GM12878 (cell line): ENCODE results near the gene LIMK1. TPM values are rescaled to one million over a fixed set of nuclear protein-coding genes. Genes with fewer than 3 reads are reported as not detected.

Experiments
- ATAC-seq: fragments of 200-7000 bp; cut with Tn5 transposase; 3 replicates; pipeline ENCODE4 v1.9.1; 2020; ENCODE audit warnings: mild to moderate bottlenecking, moderate library complexity
- BruUV-seq: library from RNA; stranded (reverse); fragments of 400-500 nt; replicated peaks from 2 replicates; lab custom pipeline; 2021; lab: Mats Ljungman, UMichigan
- CTCF ChIA-PET: fragments of 300-600 bp; sonication (Branson Sonifier 250); formaldehyde crosslinking; extraction: SDS; loops from one replicate; lab custom pipeline; 2021; ENCODE audit warnings: inconsistent platforms; lab: Yijun Ruan, JAX
- POLR2A ChIA-PET: fragments of 350-600 bp; formaldehyde crosslinking; extraction: SDS; loops from one replicate; lab custom pipeline; 2021; ENCODE audit warnings: inconsistent platforms; lab: Charles Lee
- RAD21 ChIA-PET: fragments of 300-600 bp; sonication (Branson Sonifier 250); formaldehyde crosslinking; loops from one replicate; lab custom pipeline; 2023; ENCODE audit warnings: antibody characterized with exemption; ENCODE audit not compliant: unreplicated experiment; lab: Charles Lee
- SMC1A ChIA-PET: fragments of 300-600 bp; sonication (Branson Sonifier 250); formaldehyde crosslinking; loops from one replicate; lab custom pipeline; 2023; ENCODE audit not compliant: unreplicated experiment, uncharacterized antibody; lab: Charles Lee
- DNase-seq: peaks from one replicate; pipeline ENCODE4 v3.0.0-alpha.2; 2011; ENCODE audit warnings: low read depth, low spot score
- FAIRE-seq: peaks from 3 replicates; lab custom pipeline; 2011; peaks lifted over from hg19 to GRCh38; lab: Jason Lieb, UNC
- H2AFZ ChIP-seq: 2 replicates; pipeline ENCODE4 v1.6.0; 2011; ENCODE audit warnings: low read depth, low read length, control low read depth; ENCODE audit not compliant: control insufficient read depth
- H3K27ac ChIP-seq: 2 replicates; pipeline ENCODE4 v1.5.1; 2011; ENCODE audit warnings: control low read depth; ENCODE audit not compliant: control insufficient read depth, insufficient read depth
- H3K27me3 ChIP-seq, 2 experiments: replicated peaks in 1 of 2; 2 replicates each; pipeline versions ENCODE4 v1.6.0 to v1.6.1; 2011; ENCODE audit warnings: low read length in 1 of 2; ENCODE audit not compliant: control insufficient read depth in 2 of 2, insufficient read depth in 2 of 2
- H3K36me3 ChIP-seq, 2 experiments: 2 replicates each; pipeline ENCODE4 v1.5.1; 2011; ENCODE audit warnings: low read length in 1 of 2; ENCODE audit not compliant: control insufficient read depth in 2 of 2, insufficient read depth in 2 of 2
- H3K4me1 ChIP-seq: 2 replicates; pipeline ENCODE4 v1.6.1; 2011; ENCODE audit warnings: mild to moderate bottlenecking, low read length, moderate library complexity, mixed read lengths; ENCODE audit not compliant: control insufficient read depth, insufficient read depth
- H3K4me2 ChIP-seq: 2 replicates; pipeline ENCODE4 v1.6.0; 2011; ENCODE audit warnings: control low read depth; ENCODE audit not compliant: control insufficient read depth, insufficient read depth
- H3K4me3 ChIP-seq: fragments of 200-600 bp; sonication (generic); 2 replicates; pipeline ENCODE4 v1.5.1; 2016
- H3K79me2 ChIP-seq: 2 replicates; pipeline ENCODE4 v1.6.0; 2011; ENCODE audit warnings: low read length; ENCODE audit not compliant: control insufficient read depth, insufficient read depth
- H3K9ac ChIP-seq: 2 replicates; pipeline ENCODE4 v1.8.0; 2011; ENCODE audit warnings: low read length, control low read depth, mixed read lengths; ENCODE audit not compliant: control insufficient read depth, insufficient read depth
- H3K9me3 ChIP-seq: replicated peaks from 3 replicates; pipeline ENCODE4 v1.5.1; 2011; ENCODE audit warnings: mild to moderate bottlenecking, low read length; ENCODE audit not compliant: control insufficient read depth, insufficient read depth
- H4K20me1 ChIP-seq: 2 replicates; pipeline ENCODE4 v1.6.0; 2011; ENCODE audit not compliant: control insufficient read depth, insufficient read depth
- CBX5 ChIP-seq: sonication (generic); IDR thresholded peaks from 2 replicates; pipeline ENCODE4 v1.6.1; 2016; ENCODE audit warnings: low read depth, moderate library complexity, mild to moderate bottlenecking, inconsistent platforms
- FOXM1 ChIP-seq: IDR thresholded peaks from 2 replicates; pipeline ENCODE4 v1.6.1; 2012; ENCODE audit warnings: low read depth, mild to moderate bottlenecking, inconsistent platforms, low read length, moderate library complexity
- KLF5 ChIP-seq: fragments of 450-650 bp; IDR thresholded peaks from 2 replicates; pipeline ENCODE4 v1.6.1; 2014; ENCODE audit warnings: mild to moderate bottlenecking; ENCODE audit not compliant: partially characterized antibody
- SMAD1 ChIP-seq: fragments of 450-650 bp; IDR thresholded peaks from 2 replicates; pipeline ENCODE4 v1.6.1; 2018; ENCODE audit warnings: mild to moderate bottlenecking, low read depth; ENCODE audit not compliant: partially characterized antibody
- SMARCA5 ChIP-seq: fragments of 450-650 bp; IDR thresholded peaks from 2 replicates; pipeline ENCODE4 v1.6.1; 2017; ENCODE audit warnings: mild to moderate bottlenecking
- SUPT20H ChIP-seq: IDR thresholded peaks from 2 replicates; pipeline ENCODE4 v1.6.1; 2011; ENCODE audit warnings: low read depth, mild to moderate bottlenecking, low read length, moderate library complexity, borderline replicate concordance; ENCODE audit not compliant: control insufficient read depth
- TCF7 ChIP-seq: IDR thresholded peaks from 2 replicates; pipeline ENCODE4 v1.6.1; 2014; ENCODE audit warnings: antibody characterized with exemption, borderline replicate concordance
- WGBS: methylation state at CpG from one replicate; pipeline ENCODE4 v1.1.6; 2016; ENCODE audit warnings: low lambda C conversion rate; ENCODE audit not compliant: insufficient replicate concordance, insufficient coverage; ENCODE audit errors: missing lambda C conversion rate; 5-methylcytosine and 5-hydroxymethylcytosine counted together
- in situ Hi-C: fragments of 300-500 bp; cut with MboI; formaldehyde crosslinking; loops from 9 replicates; pipeline ENCODE4 v1.14.3; 2018; ENCODE audit warnings: mixed read lengths
- intact Hi-C: fragments of 100-400 bp; cut with micrococcal nuclease; formaldehyde crosslinking; loops from one replicate; pipeline ENCODE4 v1.14.2; 2022; ENCODE audit not compliant: unreplicated experiment
- polyA plus RNA-seq, 11 experiments: library from polyadenylated mRNA; depleted of rRNA in 4 of 11; unstranded in 6 of 11; stranded (reverse) in 5 of 11; fragments of >200 nt; fragmentation: Nextera tagmentation in 4 of 11; fragmentation: Illumina TruSeq in 1 of 11; extraction: Ambion mirVana in 4 of 11; extraction: Trizol in 1 of 11; gene quantifications; 1 replicate in 1 of 11; 2 replicates in 10 of 11; pipeline versions ENCODE4 v1.2.1 to v1.2.3, GENCODE V29; 2011 to 2016; ENCODE audit warnings: inconsistent platforms in 2 of 11, missing spikeins in 2 of 11, low read depth in 1 of 11
- total RNA-seq, 4 experiments: library from RNA; depleted of rRNA in 3 of 4; stranded (reverse); fragments of >200 nt in 3 of 4; fragmentation: Illumina TruSeq in 1 of 4; extraction: Trizol in 1 of 4; gene quantifications; 2 replicates each; pipeline versions ENCODE4 v1.2.1 to v1.2.3, GENCODE V29; 2013 to 2021
- TF ChIP-seq, protein P1 (sequence below): fragments of 450-650 bp; IDR thresholded peaks from 2 replicates; pipeline ENCODE4 v1.6.1; 2017; ENCODE audit warnings: borderline replicate concordance

LIMK1 gene
- total and polyA plus RNA-seq, 10 of the 15 experiments (the other 5 are each of a cell fraction or from before 2014, with no cell fraction given): 0.71 to 59.4 (median 28.8) TPM

GRCh38 chr7:74087791-74088453 lies 4.3 kb downstream of the LIMK1 start:
- ChIA-PET SMC1A (interaction anchor here (0.6 to 2.0 kb wide), 2 partner anchors 13 to 15 kb away, joined by 4 to 6 read pairs; no protein-coding TSS in a partner anchor), POLR2A (interaction anchor here (1.0 kb wide), 1 partner anchor 13 kb away, joined by 5 read pairs; no protein-coding TSS in a partner anchor), RAD21 (no interaction called here), CTCF (interaction anchor here (0.6 kb wide), 1 partner anchor 29 kb away, joined by 3 read pairs; no protein-coding TSS in a partner anchor)
- intact Hi-C loops: no loop called here
- in situ Hi-C loops: loop anchor here (10.0 kb wide), 1 partner anchor 87 kb away; the partner anchor contains the start of gene EIF4H
- Histone ChIP-seq H3K9me3 (no peaks in the 10 kb centered on the region), H3K4me3 (no peak overlapping the region), H2AFZ (no peak overlapping the region), H3K4me2 (no peak overlapping the region), H3K9ac (no peak overlapping the region), H3K79me2 (peaks cover 10% of the 10 kb centered on the region), H4K20me1 (no peaks in the 10 kb centered on the region), H3K4me1 (peaks cover 23% of the 10 kb centered on the region), H3K27ac (no peak overlapping the region), H3K36me3 (peaks cover 0 to 8% of the 10 kb centered on the region in 2 experiments; a peak in 1 of 4 replicates), H3K27me3 (no peaks in the 10 kb centered on the region)
- no TSS peak for BruUV-seq
- 74% methylated on average over 10 of the region's 10 CpGs for WGBS
- ATAC-seq (no peak), FAIRE-seq (no peak), DNase-seq (no peak)
- TF ChIP-seq, protein P1, sequence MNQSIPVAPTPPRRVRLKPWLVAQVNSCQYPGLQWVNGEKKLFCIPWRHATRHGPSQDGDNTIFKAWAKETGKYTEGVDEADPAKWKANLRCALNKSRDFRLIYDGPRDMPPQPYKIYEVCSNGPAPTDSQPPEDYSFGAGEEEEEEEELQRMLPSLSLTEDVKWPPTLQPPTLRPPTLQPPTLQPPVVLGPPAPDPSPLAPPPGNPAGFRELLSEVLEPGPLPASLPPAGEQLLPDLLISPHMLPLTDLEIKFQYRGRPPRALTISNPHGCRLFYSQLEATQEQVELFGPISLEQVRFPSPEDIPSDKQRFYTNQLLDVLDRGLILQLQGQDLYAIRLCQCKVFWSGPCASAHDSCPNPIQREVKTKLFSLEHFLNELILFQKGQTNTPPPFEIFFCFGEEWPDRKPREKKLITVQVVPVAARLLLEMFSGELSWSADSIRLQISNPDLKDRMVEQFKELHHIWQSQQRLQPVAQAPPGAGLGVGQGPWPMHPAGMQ: no peak
- TF ChIP-seq SUPT20H (no peak), KLF5 (no peak), TCF7 (no peak), FOXM1 (no peak), SMARCA5 (0 out of 2 replicates have a peak, but pooled peaks have one; percentile 17), SMAD1 (no peak), CBX5 (no peak)
